ENCODE data around the gene INF2.

INF2 gene

DNA sequence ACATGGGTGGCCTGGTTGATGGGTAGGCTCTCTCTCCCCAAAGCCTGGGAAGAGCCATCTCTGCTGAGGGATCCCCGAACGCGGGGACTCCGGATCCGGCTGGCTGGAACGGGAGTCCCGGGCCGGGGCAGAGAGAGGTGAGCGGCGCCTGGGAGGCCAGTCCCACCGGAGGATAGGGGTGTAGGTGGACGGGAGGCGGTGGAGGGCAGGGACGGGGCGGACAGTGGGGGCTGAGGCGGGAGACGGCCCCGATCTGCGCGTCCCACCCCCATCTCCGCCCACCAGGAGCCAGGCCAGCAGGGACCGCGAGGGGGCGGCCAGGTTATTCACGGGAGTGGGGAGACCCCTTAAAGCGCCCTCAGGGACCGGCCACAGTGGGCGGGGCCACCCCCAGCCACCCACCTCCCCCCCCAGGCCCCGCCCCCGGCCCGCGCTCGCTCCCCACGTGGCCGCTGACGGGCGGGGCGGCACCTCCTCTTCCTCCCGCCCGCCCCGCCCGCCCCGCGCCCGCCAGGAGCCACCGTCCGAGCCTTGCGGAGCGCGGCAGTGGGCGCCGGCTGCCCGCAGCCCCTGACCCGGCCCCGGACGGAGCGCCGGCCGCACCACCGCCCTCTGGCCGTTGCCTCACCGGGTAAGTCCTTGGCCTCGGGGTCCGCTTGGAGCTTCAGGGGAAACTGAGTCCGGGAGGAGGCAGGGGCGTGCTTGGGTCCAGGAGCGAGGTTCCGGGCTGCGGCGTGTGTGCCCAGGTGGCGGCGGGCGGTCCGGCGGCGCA is at the start of gene INF2:
Gene INF2 (plus strand): TSS at position 510 of the 772 bp plus-strand sequence. CDS start 11,748 bp downstream, outside the sequence.
- H3K4me1 ChIP-seq (ENCODE audit: insufficient read depth, low read length), result peaks cover 19% of the 10 kb centered on the region; the same call in 1 of the 2 replicates
- no peaks in the 10 kb centered on the region for H3K36me3 ChIP-seq (ENCODE audit: insufficient read depth, low read length)
- H3K9me3 ChIP-seq (ENCODE audit: control insufficient read depth, insufficient read depth, low read length), result no peaks in the 10 kb centered on the region; the same call in 1 of the 2 replicates

DNA sequence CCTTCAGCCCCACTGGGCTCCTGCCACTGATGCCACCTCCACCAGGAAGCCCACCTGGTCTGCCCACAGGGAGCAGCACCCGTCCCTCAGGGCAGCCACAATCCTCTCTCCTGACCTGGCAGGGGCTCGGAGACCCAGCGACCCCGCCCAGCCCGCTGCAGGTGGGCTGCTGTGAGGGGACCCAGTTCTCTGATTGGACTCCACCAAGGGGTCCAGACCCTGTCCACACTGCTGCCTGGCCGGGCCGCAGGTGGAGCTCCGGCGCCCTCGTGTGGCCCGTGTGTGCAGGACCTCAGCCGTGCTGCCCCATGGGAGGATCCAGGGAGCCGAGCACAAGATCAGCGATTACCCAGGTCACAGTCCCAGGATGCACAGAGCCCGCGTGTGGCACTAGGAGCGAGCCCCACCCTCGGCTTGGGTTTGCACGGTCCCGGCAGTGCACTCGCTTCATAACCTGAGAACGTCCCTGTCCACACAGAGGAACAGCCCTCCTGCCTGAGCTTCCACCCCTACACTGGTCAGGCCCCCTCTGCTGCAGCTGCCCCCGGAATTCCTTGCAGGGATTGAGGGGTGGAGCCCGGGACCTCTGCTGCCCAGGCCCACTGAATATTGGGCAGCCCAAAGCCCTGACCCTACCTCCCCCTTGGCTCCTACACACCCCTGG is 49.4 kb upstream of the INF2 start:
- H3K9ac ChIP-seq (ENCODE audit: low read depth, low read length), result no peak overlapping the region

More for the DNA sequence above, at the start of gene INF2:
- peak within 1 kb of the TSS; percentile 88 for H3K9ac ChIP-seq (ENCODE audit: low read depth, low read length)

DNA sequence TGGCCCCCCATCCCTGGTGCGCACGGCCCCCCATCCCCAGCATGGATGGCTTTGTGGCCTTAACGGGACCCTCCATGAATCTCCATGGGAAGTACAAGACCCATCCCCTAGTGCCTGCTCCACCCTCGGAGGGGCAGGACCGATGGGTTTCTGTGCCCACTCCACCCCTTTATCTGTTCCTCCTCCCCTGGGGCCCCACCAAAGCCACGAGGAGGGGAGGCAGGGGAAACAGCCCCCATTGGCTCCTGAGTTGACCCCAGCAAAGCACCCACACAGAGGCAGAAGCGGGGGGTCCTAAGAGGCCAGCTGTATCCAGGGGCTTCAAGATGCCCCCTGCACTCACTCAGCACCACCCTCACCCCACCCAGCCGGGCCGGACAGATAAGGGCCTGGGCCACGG is 48.7 kb upstream of the INF2 start:
- no peaks in the 10 kb centered on the region for H3K9me3 ChIP-seq (ENCODE audit: control insufficient read depth, insufficient read depth, low read length)
- no peaks in the 10 kb centered on the region; the same call in 1 of the 2 replicates for H3K4me1 ChIP-seq (ENCODE audit: insufficient read depth, low read length)
- H3K9ac ChIP-seq (ENCODE audit: low read depth, low read length), result no peak overlapping the region
- no peaks in the 10 kb centered on the region for H3K36me3 ChIP-seq (ENCODE audit: insufficient read depth, low read length)

More for the DNA sequence above, 49.4 kb upstream of the INF2 start:
- Histone ChIP-seq H3K36me3 (ENCODE audit: insufficient read depth, low read length) (no peaks in the 10 kb centered on the region), H3K4me1 (ENCODE audit: insufficient read depth, low read length) (no peaks in the 10 kb centered on the region; the same call in 1 of the 2 replicates), H3K9me3 (ENCODE audit: control insufficient read depth, insufficient read depth, low read length) (no peaks in the 10 kb centered on the region)

DNA sequence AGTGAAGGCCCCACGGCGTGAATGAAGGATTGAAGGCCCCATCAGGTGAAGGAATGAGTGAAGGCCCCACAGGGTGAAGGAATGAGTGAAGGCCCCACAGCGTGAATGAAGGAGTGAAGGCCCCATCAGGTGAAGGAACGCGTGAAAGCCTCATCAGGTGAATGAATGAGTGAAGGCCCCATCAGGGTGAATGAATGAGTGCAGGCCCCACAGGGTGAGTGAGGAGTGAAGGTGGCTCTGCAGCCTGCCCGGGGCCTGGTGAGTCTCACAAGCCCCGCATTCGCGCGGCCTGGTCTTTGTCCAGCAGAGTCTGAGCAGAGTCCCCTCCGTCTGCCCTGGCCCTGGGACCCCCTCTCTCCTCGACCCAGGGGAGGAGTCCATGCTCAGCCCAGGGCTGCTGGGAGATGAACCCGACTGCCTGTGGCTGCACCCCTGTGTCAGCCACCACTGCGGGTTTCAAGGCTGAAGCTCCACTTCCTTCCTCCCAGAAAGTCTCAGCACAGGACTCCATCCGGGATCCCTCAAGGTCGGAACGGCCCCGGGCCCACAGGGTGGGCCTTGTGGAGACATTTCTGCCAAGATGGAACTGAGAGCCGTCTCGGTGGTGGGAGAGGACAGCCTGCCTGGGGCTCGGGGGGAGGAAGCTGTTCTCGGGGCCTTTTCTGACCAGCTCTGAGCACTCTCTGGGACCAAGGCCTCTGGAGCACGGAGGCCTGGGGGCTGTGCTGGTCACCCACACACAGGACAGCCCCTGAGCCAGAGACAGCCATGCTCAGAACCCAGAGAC is 47.5 kb upstream of the INF2 start:
- H3K36me3 ChIP-seq (ENCODE audit: insufficient read depth, low read length), result no peaks in the 10 kb centered on the region
- H3K9me3 ChIP-seq (ENCODE audit: control insufficient read depth, insufficient read depth, low read length), result peaks cover 5% of the 10 kb centered on the region
- no peak overlapping the region for H3K9ac ChIP-seq (ENCODE audit: low read depth, low read length)
- H3K4me1 ChIP-seq (ENCODE audit: insufficient read depth, low read length), result no peaks in the 10 kb centered on the region; the same call in 1 of the 2 replicates

DNA sequence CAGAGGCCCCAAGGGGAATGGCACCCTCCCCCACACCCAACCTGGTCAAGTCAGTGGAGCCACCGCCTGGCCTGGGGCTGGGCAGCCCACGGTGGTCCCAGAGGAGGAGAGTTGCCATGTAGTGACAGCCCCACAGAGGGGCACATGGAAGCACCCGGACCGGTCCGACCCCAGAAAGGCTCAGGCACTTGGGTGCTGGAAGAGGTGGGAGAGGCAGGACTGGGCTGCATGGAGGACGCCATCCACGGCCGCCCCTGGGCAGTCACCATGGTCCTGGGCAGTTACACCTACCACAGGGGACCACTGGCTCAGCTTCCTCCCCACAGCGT is 46.9 kb upstream of the INF2 start:
- no peaks in the 10 kb centered on the region; the same call in 1 of the 2 replicates for H3K4me1 ChIP-seq (ENCODE audit: insufficient read depth, low read length)
- no peak overlapping the region for H3K9ac ChIP-seq (ENCODE audit: low read depth, low read length)
- peaks cover 5% of the 10 kb centered on the region for H3K9me3 ChIP-seq (ENCODE audit: control insufficient read depth, insufficient read depth, low read length)
- no peaks in the 10 kb centered on the region for H3K36me3 ChIP-seq (ENCODE audit: insufficient read depth, low read length)

DNA sequence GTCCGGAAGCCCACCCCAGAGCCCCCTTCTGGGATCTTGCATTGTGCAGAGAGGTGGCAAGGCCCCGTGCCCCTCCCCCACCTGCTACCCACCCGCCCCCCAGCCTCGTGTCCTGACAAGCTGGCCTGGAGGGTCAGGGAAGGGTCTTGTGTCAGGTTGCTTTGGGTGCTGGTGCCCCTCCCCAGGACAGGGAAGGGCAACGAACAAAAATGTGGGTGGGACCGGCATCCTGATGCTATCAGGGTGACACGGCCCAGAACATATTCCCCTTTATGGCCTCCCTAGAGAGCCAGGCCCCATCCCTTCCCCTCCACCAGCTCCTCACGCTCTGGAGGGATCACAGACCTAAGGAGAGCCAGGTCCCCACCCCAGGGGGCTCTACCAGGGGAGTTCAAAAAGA is 46.1 kb upstream of the INF2 start:
- Histone ChIP-seq H3K9me3 (ENCODE audit: control insufficient read depth, insufficient read depth, low read length) (peaks cover 5% of the 10 kb centered on the region), H3K4me1 (ENCODE audit: insufficient read depth, low read length) (no peaks in the 10 kb centered on the region; the same call in 1 of the 2 replicates), H3K36me3 (ENCODE audit: insufficient read depth, low read length) (no peaks in the 10 kb centered on the region), H3K9ac (ENCODE audit: low read depth, low read length) (no peak overlapping the region)

DNA sequence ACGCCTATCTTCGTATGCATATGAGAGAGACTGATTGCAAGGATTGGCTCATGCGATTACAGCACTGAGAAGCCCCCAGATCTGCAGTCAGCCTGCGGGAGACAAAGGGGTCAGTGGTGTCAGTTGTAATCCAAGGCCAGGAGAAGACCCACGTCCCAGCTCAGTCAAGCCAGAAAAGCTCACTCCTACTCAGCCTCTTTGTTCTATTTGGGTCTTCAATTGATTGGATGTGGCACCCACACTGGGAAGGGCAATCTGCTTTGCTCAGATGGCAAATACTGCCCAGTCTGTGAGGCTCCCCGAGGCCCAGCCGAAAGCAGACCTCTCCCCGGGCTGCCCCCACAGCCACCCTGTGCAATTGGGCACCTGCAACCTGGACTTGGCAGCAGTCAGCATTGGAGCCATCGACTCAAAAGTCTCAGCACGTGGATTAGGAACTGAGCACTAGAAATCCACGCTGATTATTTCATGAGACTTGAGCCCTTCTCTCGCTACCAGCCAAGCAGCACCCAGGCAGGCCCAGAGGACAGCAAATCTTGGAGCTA is 45.3 kb upstream of the INF2 start:
- Histone ChIP-seq H3K4me1 (ENCODE audit: insufficient read depth, low read length) (no peaks in the 10 kb centered on the region; the same call in 1 of the 2 replicates), H3K9me3 (ENCODE audit: control insufficient read depth, insufficient read depth, low read length) (peaks cover 5% of the 10 kb centered on the region), H3K36me3 (ENCODE audit: insufficient read depth, low read length) (no peaks in the 10 kb centered on the region), H3K9ac (ENCODE audit: low read depth, low read length) (no peak overlapping the region)

DNA sequence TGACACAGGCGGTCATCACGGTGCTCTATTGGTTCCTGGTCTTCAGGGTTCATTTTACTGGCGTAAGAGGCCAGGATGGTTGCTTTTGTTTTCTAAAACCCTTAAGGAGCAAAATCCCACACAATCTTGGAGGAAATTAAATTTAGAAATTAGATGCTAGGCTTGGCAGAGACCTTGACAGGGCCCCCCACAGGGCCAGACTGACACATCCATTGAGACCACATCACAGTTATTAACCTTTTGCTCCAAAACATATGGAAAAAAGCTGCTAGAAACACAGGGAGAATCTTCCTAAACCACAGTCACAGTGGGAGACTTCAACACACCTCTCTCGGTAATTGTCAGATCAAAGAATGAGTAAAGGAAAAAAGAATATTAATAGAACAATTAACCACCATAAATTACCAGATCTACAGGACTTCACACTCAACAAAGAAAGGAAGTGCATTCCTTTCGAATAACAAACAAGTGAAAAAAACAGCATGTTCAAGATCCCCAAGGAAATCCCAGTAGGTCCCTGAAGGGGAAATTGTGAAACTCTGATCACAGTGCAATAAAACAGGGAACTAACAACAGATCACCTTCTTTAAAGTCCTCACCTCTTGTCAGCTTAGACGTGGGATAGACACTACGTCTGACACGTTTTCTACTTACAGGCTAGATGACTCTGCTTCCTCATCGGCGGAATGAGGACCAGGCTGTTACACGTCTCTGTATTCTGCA is 44.6 kb upstream of the INF2 start:
- Histone ChIP-seq H3K36me3 (ENCODE audit: insufficient read depth, low read length) (no peaks in the 10 kb centered on the region), H3K4me1 (ENCODE audit: insufficient read depth, low read length) (no peaks in the 10 kb centered on the region; the same call in 1 of the 2 replicates), H3K9ac (ENCODE audit: low read depth, low read length) (no peak overlapping the region), H3K9me3 (ENCODE audit: control insufficient read depth, insufficient read depth, low read length) (peaks cover 5% of the 10 kb centered on the region)

DNA sequence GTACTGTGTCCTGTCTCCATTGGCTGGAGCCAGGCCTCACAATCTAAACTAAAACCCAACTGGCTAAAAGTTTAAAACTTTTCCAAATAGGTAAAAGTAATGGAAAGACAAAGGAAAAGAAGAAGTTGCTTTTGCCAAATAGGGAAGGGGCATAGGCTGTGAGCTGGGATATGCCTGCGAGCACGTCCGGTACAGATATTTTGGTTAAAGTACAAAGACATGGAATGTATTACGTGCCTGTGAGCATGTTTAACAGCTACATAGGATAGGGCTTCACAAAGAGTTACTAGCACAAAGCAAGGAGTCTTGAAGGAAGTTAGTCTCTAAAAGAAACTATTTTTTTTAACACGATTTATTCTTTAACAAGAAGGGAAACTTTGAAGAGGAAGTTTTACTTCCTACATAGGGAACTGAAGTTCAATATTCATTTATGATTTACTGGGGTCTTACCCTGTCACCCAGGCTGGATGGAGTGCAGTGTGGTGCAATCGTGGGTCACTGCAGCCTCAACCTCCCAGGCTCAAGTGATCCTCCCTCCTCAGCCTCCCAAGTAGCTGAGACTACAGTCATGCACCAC is 41.9 kb upstream of the INF2 start:
- peaks cover 11% of the 10 kb centered on the region for H3K9me3 ChIP-seq (ENCODE audit: control insufficient read depth, insufficient read depth, low read length)
- no peaks in the 10 kb centered on the region for H3K36me3 ChIP-seq (ENCODE audit: insufficient read depth, low read length)
- no peak overlapping the region for H3K9ac ChIP-seq (ENCODE audit: low read depth, low read length)
- H3K4me1 ChIP-seq (ENCODE audit: insufficient read depth, low read length), result no peaks in the 10 kb centered on the region

DNA sequence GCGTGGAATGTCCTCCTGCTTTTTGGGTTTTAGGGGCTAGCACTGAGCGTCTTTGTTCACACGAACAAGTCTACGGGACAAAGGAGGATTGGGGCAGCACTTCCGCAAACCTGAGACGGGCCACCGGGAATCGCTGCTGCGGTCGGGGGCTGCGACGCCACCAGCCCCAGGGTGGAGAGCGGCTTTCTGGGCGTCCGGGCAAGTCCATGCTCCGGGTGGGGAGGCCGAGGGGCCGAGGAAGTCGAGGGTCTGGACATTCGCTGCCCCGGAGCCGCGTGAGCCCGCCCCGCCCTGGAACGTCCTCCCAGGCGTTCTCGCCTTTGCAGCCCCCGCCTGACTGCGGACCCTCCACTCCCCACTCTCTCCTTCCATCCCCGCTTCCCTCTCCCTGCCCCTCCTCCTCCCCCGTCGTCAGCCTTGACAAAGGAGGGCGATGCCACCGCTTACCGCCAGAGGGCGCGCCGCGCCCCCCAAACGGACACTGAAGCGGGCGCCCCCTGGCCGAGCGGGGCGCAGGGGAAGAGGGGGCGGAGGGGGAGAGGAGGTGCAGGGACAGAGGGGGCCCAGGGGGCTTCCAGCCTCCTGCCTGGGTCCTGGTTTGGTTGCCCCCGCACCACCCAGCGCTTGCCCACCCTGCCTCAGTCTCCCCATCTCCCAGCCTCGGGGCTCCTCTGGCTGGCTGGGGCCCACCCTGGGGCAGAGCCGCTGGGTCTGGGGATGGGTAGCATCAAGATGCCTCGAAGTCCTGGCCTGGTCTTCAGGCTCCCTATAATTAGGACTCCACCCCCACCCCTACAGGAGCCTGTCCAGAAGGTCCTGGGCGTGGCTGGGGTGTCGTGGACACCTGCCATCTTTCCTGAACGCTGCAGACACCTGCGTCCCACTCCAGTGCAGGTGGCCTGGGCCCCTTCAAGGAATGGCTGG is 39.1 kb upstream of the INF2 start:
- no peaks in the 10 kb centered on the region for H3K4me1 ChIP-seq (ENCODE audit: insufficient read depth, low read length)
- H3K9ac ChIP-seq (ENCODE audit: low read depth, low read length), result peak overlapping the region; percentile 70
- no peaks in the 10 kb centered on the region for H3K36me3 ChIP-seq (ENCODE audit: insufficient read depth, low read length)
- peaks cover 24% of the 10 kb centered on the region for H3K9me3 ChIP-seq (ENCODE audit: control insufficient read depth, insufficient read depth, low read length)

DNA sequence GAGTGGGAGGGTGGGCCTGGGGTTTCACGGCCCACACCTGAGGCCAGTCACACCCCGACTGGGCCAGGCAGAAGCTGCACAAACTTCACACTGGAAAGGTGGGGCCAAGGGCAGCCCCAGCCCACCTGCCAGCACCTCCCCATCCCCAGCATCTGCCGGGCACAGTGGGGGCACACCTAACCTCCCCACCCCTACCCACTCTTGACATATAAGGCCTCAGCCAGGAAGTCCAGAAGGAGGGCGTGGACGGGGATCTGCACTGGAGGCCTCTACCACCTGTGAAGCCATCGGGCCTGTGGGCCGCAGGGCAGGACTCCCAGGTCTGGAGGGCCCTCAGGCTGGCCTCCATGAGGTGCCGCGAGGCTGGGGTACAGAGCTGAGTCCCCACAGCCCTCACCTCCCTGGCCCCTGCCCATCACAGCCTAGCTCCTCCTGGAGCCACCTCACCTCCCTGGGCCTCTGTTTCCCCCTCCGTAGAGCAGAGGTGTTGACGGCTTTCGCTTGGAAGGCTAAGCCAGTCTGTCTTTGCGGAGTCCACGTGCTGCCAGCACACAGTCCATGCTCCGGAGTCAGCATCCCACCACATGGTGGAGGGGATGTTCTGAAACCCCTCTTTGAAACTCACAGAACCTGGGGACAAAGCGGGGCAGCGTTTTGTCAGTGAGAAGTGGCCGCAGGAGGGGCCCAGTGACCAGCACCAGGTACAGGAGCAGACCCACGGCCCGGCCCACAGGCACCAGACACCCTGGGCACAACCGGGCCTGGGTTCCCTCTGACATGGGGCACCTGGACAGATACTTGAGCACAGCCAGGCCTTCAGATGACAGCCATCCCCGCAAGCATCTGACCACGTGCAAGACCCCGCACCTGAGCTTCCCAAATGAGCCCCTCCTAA is 38.2 kb upstream of the INF2 start:
- Histone ChIP-seq H3K4me1 (ENCODE audit: insufficient read depth, low read length) (no peaks in the 10 kb centered on the region), H3K36me3 (ENCODE audit: insufficient read depth, low read length) (no peaks in the 10 kb centered on the region), H3K9ac (ENCODE audit: low read depth, low read length) (no peak overlapping the region), H3K9me3 (ENCODE audit: control insufficient read depth, insufficient read depth, low read length) (peaks cover 27% of the 10 kb centered on the region)

DNA sequence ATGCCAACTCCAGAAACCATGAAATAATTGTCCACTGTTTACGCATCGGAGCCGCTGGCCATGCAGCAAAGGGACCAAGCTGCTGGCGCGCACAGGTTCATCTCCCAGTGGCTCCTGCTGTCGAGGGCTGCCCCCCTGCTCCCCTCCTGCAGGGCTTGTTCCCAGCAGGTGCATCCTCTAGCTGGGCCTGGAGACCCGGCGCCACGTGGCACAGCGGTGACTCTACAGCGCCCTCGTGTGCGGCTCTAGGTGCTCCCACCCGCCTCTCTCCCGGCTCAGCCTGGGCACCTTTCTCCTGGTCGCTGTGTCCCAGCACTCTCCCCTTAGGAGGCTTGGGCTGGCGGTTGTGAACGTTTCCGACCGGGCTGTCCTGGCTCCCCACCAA is 37.5 kb upstream of the INF2 start:
- Histone ChIP-seq H3K9ac (ENCODE audit: low read depth, low read length) (no peak overlapping the region), H3K9me3 (ENCODE audit: control insufficient read depth, insufficient read depth, low read length) (peaks cover 26% of the 10 kb centered on the region), H3K4me1 (ENCODE audit: insufficient read depth, low read length) (no peaks in the 10 kb centered on the region), H3K36me3 (ENCODE audit: insufficient read depth, low read length) (no peaks in the 10 kb centered on the region)

All from ES-I3 (cell line).